IMR-90 (cell line): Measurements from ENCODE around the gene SRCAP. TPM values are rescaled to one million over a fixed set of nuclear protein-coding genes. Genes with fewer than 3 reads are reported as not detected.

Experiments
- ATAC-seq: fragments of 200-7000 bp; cut with Tn5 transposase; 2 replicates; pipeline ENCODE4 v1.9.1; 2020; ENCODE audit warnings: low read depth, mild to moderate bottlenecking, moderate library complexity
- BruUV-seq: library from RNA; stranded (reverse); fragments of 400-500 nt; replicated peaks from 2 replicates; lab custom pipeline; 2021; lab: Mats Ljungman, UMichigan
- CTCF ChIA-PET: fragments of 300-600 bp; formaldehyde crosslinking; extraction: SDS; loops from one replicate; lab custom pipeline; 2021; ENCODE audit warnings: antibody characterized with exemption; lab: Yijun Ruan, JAX
- POLR2A ChIA-PET: fragments of 300-600 bp; sonication (Branson Sonifier 250); formaldehyde crosslinking; loops from one replicate; lab custom pipeline; 2022; ENCODE audit warnings: antibody characterized with exemption; ENCODE audit not compliant: unreplicated experiment; lab: Charles Lee
- DNase-seq: peaks from one replicate; pipeline ENCODE4 v3.0.0; 2013
- H2AFZ ChIP-seq: replicated peaks from 2 replicates; pipeline ENCODE3; 2013; ENCODE audit warnings: low read length, mild to moderate bottlenecking; ENCODE audit not compliant: poor library complexity
- H2AK5ac ChIP-seq: 2 replicates; pipeline ENCODE4 v1.6.1; 2013; ENCODE audit warnings: low read depth, low read length, inconsistent platforms
- H2AK9ac ChIP-seq: replicated peaks from 2 replicates; pipeline ENCODE3; 2013; ENCODE audit warnings: mild to moderate bottlenecking, low read depth, low read length, moderate library complexity; ENCODE audit not compliant: poor library complexity
- H2BK120ac ChIP-seq: 2 replicates; pipeline ENCODE4 v1.6.1; 2013; ENCODE audit warnings: low read depth, low read length, inconsistent platforms
- H2BK15ac ChIP-seq: 3 replicates; pipeline ENCODE4 v1.6.1; 2013; ENCODE audit warnings: low read depth, low read length, inconsistent platforms
- H2BK20ac ChIP-seq: 2 replicates; pipeline ENCODE4 v1.6.1; 2013; ENCODE audit warnings: low read depth, mild to moderate bottlenecking, inconsistent platforms, low read length, moderate library complexity
- H2BK5ac ChIP-seq: 2 replicates; pipeline ENCODE4 v1.6.1; 2013; ENCODE audit warnings: mild to moderate bottlenecking, low read depth, low read length, inconsistent platforms; ENCODE audit not compliant: poor library complexity, severe bottlenecking
- H3K14ac ChIP-seq: replicated peaks from 2 replicates; pipeline ENCODE4 v1.6.1; 2013; ENCODE audit warnings: low read depth, low read length, inconsistent platforms
- H3K18ac ChIP-seq: 2 replicates; pipeline ENCODE4 v1.6.1; 2013; ENCODE audit warnings: low read depth, low read length, control low read depth
- H3K23ac ChIP-seq: 2 replicates; pipeline ENCODE4 v1.6.1; 2013; ENCODE audit warnings: low read depth, low read length, inconsistent platforms
- H3K27ac ChIP-seq: 2 replicates; pipeline ENCODE4 v1.5.1; 2013; ENCODE audit warnings: mild to moderate bottlenecking, control low read depth, low read length; ENCODE audit not compliant: insufficient read depth
- H3K27me3 ChIP-seq: 2 replicates; pipeline ENCODE4 v1.6.1; 2013; ENCODE audit warnings: low read length; ENCODE audit not compliant: control insufficient read depth, insufficient read depth
- H3K36me3 ChIP-seq: 2 replicates; pipeline ENCODE4 v1.6.1; 2013; ENCODE audit warnings: low read length, mixed read lengths; ENCODE audit not compliant: control insufficient read depth, insufficient read depth
- H3K4ac ChIP-seq: 2 replicates; pipeline ENCODE4 v1.6.1; 2013; ENCODE audit warnings: low read depth, low read length, inconsistent platforms
- H3K4me1 ChIP-seq: 2 replicates; pipeline ENCODE4 v1.6.1; 2013; ENCODE audit warnings: low read length, mixed read lengths; ENCODE audit not compliant: control insufficient read depth, insufficient read depth
- H3K4me2 ChIP-seq: 2 replicates; pipeline ENCODE4 v1.6.1; 2013; ENCODE audit warnings: low read depth, mild to moderate bottlenecking, control low read depth, low read length, moderate library complexity
- H3K4me3 ChIP-seq: 2 replicates; pipeline ENCODE4 v1.5.1; 2013; ENCODE audit warnings: low read depth, mild to moderate bottlenecking, control low read depth, low read length, moderate library complexity; ENCODE audit not compliant: insufficient read depth
- H3K56ac ChIP-seq: 2 replicates; pipeline ENCODE4 v1.6.1; 2013; ENCODE audit warnings: low read length, inconsistent platforms; ENCODE audit not compliant: insufficient read depth; ENCODE audit errors: extremely low read depth
- H3K79me1 ChIP-seq, 2 experiments: 2 replicates each; pipeline ENCODE4 v1.6.1; 2013; ENCODE audit warnings: low read length in 2 of 2, inconsistent platforms in 1 of 2, low read depth in 1 of 2
- H3K9ac ChIP-seq: 2 replicates; pipeline ENCODE4 v1.6.1; 2013; ENCODE audit warnings: low read depth, low read length, control low read depth
- H3K9me1 ChIP-seq: 2 replicates; pipeline ENCODE4 v1.6.1; 2013; ENCODE audit warnings: low read length, inconsistent platforms; ENCODE audit not compliant: insufficient read depth
- H3K9me3 ChIP-seq: 2 replicates; pipeline ENCODE4 v1.6.1; 2013; ENCODE audit warnings: low read length; ENCODE audit not compliant: control insufficient read depth, insufficient read depth
- H4K20me1 ChIP-seq: 2 replicates; pipeline ENCODE4 v1.6.1; 2013; ENCODE audit warnings: low read length, inconsistent platforms; ENCODE audit not compliant: insufficient read depth
- H4K5ac ChIP-seq: 2 replicates; pipeline ENCODE4 v1.6.1; 2013; ENCODE audit warnings: mild to moderate bottlenecking, low read depth, low read length, control low read depth
- H4K8ac ChIP-seq, 2 experiments: 2 replicates each; pipeline ENCODE4 v1.6.1; 2013; ENCODE audit warnings: low read depth in 2 of 2, low read length in 2 of 2, control low read depth in 1 of 2, inconsistent platforms in 1 of 2
- H4K91ac ChIP-seq: 2 replicates; pipeline ENCODE4 v1.6.1; 2013; ENCODE audit warnings: low read depth, low read length, inconsistent platforms; ENCODE audit not compliant: insufficient read depth
- BHLHE40 ChIP-seq: fragments of 150-350 bp; IDR thresholded peaks from 2 replicates; pipeline ENCODE4 v1.6.1; 2016; ENCODE audit warnings: mild to moderate bottlenecking, low read depth, low read length
- CEBPB ChIP-seq: IDR thresholded peaks from 2 replicates; pipeline ENCODE4 v1.6.1; 2012; ENCODE audit warnings: low read depth, low read length, improper control_type of control experiment
- CHD1 ChIP-seq: IDR thresholded peaks from 2 replicates; pipeline ENCODE4 v1.6.1; 2012; ENCODE audit warnings: low read depth, low read length, improper control_type of control experiment
- CTCF ChIP-seq: conservative IDR thresholded peaks from 2 replicates; pipeline ENCODE4 v1.5.1; 2012; ENCODE audit warnings: mild to moderate bottlenecking, low read depth, low read length, improper control_type of control experiment
- ELK1 ChIP-seq: fragments of 150-350 bp; IDR thresholded peaks from 2 replicates; pipeline ENCODE4 v1.6.1; 2016; ENCODE audit warnings: low read depth, mild to moderate bottlenecking, low read length, moderate library complexity, borderline replicate concordance
- FOS ChIP-seq: fragments of 150-350 bp; IDR thresholded peaks from 2 replicates; pipeline ENCODE4 v1.6.1; 2016; ENCODE audit warnings: low read depth, low read length
- MAFK ChIP-seq: IDR thresholded peaks from 2 replicates; pipeline ENCODE4 v1.6.1; 2012; ENCODE audit warnings: low read depth, low read length, improper control_type of control experiment
- MAZ ChIP-seq: IDR thresholded peaks from 2 replicates; pipeline ENCODE4 v1.6.1; 2012; ENCODE audit warnings: low read depth, mild to moderate bottlenecking, low read length, improper control_type of control experiment, moderate library complexity, borderline replicate concordance
- MXI1 ChIP-seq: IDR thresholded peaks from 2 replicates; pipeline ENCODE4 v1.6.1; 2012; ENCODE audit warnings: low read depth, mild to moderate bottlenecking, low read length, moderate library complexity, borderline replicate concordance
- NFE2L2 ChIP-seq: fragments of 150-350 bp; IDR thresholded peaks from 2 replicates; pipeline ENCODE4 v1.6.1; 2016; ENCODE audit warnings: low read depth, mild to moderate bottlenecking, low read length
- RAD21 ChIP-seq: IDR thresholded peaks from 2 replicates; pipeline ENCODE4 v1.6.1; 2012; ENCODE audit warnings: low read length, improper control_type of control experiment
- RCOR1 ChIP-seq: IDR thresholded peaks from 2 replicates; pipeline ENCODE4 v1.6.1; 2012; ENCODE audit warnings: mild to moderate bottlenecking, low read length, improper control_type of control experiment; ENCODE audit not compliant: insufficient replicate concordance
- RFX5 ChIP-seq: IDR thresholded peaks from 2 replicates; pipeline ENCODE4 v1.8.0; 2012; ENCODE audit warnings: low read depth, mild to moderate bottlenecking, low read length, moderate library complexity
- SMC3 ChIP-seq: fragments of 150-350 bp; IDR thresholded peaks from 2 replicates; pipeline ENCODE4 v1.6.1; 2016; ENCODE audit warnings: low read depth, mild to moderate bottlenecking, antibody characterized with exemption, low read length, moderate library complexity
- USF2 ChIP-seq: fragments of 150-350 bp; IDR thresholded peaks from 2 replicates; pipeline ENCODE4 v1.6.1; 2017; ENCODE audit warnings: mild to moderate bottlenecking, antibody characterized with exemption, low read length, low read depth
- WGBS, 2 experiments: methylation state at CpG; one replicate each; pipeline versions ENCODE4 v1.1.5 to v1.1.7; 2013; ENCODE audit warnings: missing lambda C conversion rate in 2 of 2; ENCODE audit not compliant: insufficient read length in 1 of 2; ENCODE audit errors: extremely low coverage in 2 of 2; 5-methylcytosine and 5-hydroxymethylcytosine counted together
- dilution Hi-C: fragments of 300-500 bp; cut with HindIII; formaldehyde crosslinking; loops from one replicate; pipeline ENCODE4 v1.14.3; 2018; ENCODE audit warnings: low sequenced_read_pairs; ENCODE audit not compliant: unreplicated experiment
- in situ Hi-C: fragments of 300-500 bp; cut with MboI; formaldehyde crosslinking; loops from 3 replicates; pipeline ENCODE4 v1.14.3; 2019; ENCODE audit warnings: low sequenced_read_pairs, inconsistent platforms, mixed read lengths
- intact Hi-C: fragments of 100-400 bp; cut with micrococcal nuclease; formaldehyde crosslinking; loops from 2 replicates; pipeline ENCODE4 v1.10.0; 2022
- polyA plus RNA-seq, 3 experiments: library from polyadenylated mRNA; depleted of rRNA; stranded (reverse); fragments of >200 nt; gene quantifications; 2 replicates each; pipeline ENCODE4 v1.2.3, GENCODE V29; 2012; ENCODE audit warnings: low replicate concordance in 1 of 3
- total RNA-seq: library from RNA; depleted of rRNA; stranded (reverse); fragments of >200 nt; gene quantifications from 2 replicates; pipeline ENCODE4 v1.2.3, GENCODE V29; 2012

The SRCAP gene
- total and polyA plus RNA-seq, 2 of the 4 experiments (the other 2 are of a cell fraction): 4.5 to 8.2 TPM

- intact Hi-C loops: no loop called here
- Histone ChIP-seq H4K8ac (no peak overlapping the region), H4K20me1 (peaks cover 11% of the 10 kb centered on the region), H2AFZ (no peak overlapping the region), H4K5ac (no peak overlapping the region), H3K4me3 (no peak overlapping the region), H2BK120ac (no peak overlapping the region), H3K9ac (no peak overlapping the region), H3K4me1 (no peaks in the 10 kb centered on the region), H3K27me3 (no peaks in the 10 kb centered on the region), H3K9me1 (no peaks in the 10 kb centered on the region), H2BK20ac (no peak overlapping the region), H2BK15ac (no peak overlapping the region), H3K36me3 (peaks cover 70% of the 10 kb centered on the region), H2BK5ac (no peak overlapping the region), H4K91ac (no peak overlapping the region), H2AK9ac (no peak overlapping the region), H3K4me2 (no peak overlapping the region), H3K27ac (no peak overlapping the region), H3K56ac (no peak overlapping the region), H3K4ac (no peak overlapping the region), H3K14ac (no peak overlapping the region), H2AK5ac (no peak overlapping the region), H3K18ac (no peak overlapping the region), H3K23ac (no peak overlapping the region), H3K79me1 (peaks cover 28 to 45% of the 10 kb centered on the region in 2 experiments), H3K9me3 (no peaks in the 10 kb centered on the region)
- DNase-seq (no peak), ATAC-seq (no peak; the same call in 1 of the 2 replicates)
- in situ Hi-C loops: no loop called here
- CTCF ChIA-PET: interaction anchor here (0.6 kb wide), 1 partner anchor 52 kb away, joined by 3 read pairs; no protein-coding TSS in a partner anchor
- dilution Hi-C loops: no loop called here
- BruUV-seq: no TSS peak
- WGBS, 2 experiments: 97% methylated on average over 9 of the region's 23 CpGs; no CpG with 5 or more reads in 1 of the 2 experiments
- POLR2A ChIA-PET: no interaction called here
- TF ChIP-seq SMC3: no peak
- TF ChIP-seq CEBPB: no peak
- no peak for TF ChIP-seq BHLHE40
- no peak for TF ChIP-seq CHD1
- no peak for TF ChIP-seq MAFK
- TF ChIP-seq RCOR1: no peak
- no peak for TF ChIP-seq CTCF
- TF ChIP-seq ELK1: no peak
- TF ChIP-seq RFX5: no peak
- TF ChIP-seq RAD21: no peak
- TF ChIP-seq FOS: no peak
- no peak for TF ChIP-seq MXI1
- no peak for TF ChIP-seq MAZ
- TF ChIP-seq USF2: no peak
- no peak for TF ChIP-seq NFE2L2
Measured at GRCh38 chr16:30724641-30725417, 25.9 kb downstream of the SRCAP start.
